ENCODE measurements around the gene ALPP.

ALPP gene

GRCh38 chr2:232345251-232345650 lies 33.3 kb upstream of the ALPP start:
- TF ChIP-seq, protein P1, sequence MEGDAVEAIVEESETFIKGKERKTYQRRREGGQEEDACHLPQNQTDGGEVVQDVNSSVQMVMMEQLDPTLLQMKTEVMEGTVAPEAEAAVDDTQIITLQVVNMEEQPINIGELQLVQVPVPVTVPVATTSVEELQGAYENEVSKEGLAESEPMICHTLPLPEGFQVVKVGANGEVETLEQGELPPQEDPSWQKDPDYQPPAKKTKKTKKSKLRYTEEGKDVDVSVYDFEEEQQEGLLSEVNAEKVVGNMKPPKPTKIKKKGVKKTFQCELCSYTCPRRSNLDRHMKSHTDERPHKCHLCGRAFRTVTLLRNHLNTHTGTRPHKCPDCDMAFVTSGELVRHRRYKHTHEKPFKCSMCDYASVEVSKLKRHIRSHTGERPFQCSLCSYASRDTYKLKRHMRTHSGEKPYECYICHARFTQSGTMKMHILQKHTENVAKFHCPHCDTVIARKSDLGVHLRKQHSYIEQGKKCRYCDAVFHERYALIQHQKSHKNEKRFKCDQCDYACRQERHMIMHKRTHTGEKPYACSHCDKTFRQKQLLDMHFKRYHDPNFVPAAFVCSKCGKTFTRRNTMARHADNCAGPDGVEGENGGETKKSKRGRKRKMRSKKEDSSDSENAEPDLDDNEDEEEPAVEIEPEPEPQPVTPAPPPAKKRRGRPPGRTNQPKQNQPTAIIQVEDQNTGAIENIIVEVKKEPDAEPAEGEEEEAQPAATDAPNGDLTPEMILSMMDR (IDR thresholded peaks at IDR 0.05; ENCODE audit: insufficient read depth, low read depth, low read length, missing control alignments) = no peak
- no peak overlapping the region for H3K4me3 ChIP-seq (ENCODE audit: low read depth, low read length)
- no peak for DNase-seq (ENCODE audit: low read depth)

GRCh38 chr2:232347369-232347768 lies 31.2 kb upstream of the ALPP start:
- no peak overlapping the region for H3K4me3 ChIP-seq (ENCODE audit: low read depth, low read length)
- no peak for DNase-seq (ENCODE audit: low read depth)
- TF ChIP-seq, protein P1 (IDR thresholded peaks at IDR 0.05; ENCODE audit: insufficient read depth, low read depth, low read length, missing control alignments) = no peak

DNA sequence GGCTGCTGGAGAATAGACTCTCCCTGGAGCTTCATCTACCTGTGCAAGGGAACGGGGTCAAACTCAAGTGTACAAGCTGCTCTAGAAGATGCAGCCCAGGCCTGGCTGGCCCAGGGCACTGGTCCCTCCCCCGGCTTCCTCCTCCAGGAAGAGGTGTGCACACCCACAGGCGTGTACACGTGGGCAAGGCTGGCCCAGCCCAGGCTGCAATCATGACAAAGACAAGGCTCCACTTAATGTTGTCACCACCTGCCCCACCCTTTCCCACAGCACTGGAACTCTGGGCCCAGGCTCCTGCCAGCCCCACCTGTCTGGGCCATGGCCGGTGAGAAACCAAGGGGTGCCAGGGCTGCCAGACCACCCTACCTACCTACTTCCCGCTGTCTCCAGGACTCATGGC lies 29.6 kb upstream of the ALPP start:
- no peak for DNase-seq (ENCODE audit: low read depth)
- no peak overlapping the region for H3K4me3 ChIP-seq (ENCODE audit: low read depth, low read length)
- TF ChIP-seq, protein P1 (IDR thresholded peaks at IDR 0.05; ENCODE audit: insufficient read depth, low read depth, low read length, missing control alignments) = no peak

DNA sequence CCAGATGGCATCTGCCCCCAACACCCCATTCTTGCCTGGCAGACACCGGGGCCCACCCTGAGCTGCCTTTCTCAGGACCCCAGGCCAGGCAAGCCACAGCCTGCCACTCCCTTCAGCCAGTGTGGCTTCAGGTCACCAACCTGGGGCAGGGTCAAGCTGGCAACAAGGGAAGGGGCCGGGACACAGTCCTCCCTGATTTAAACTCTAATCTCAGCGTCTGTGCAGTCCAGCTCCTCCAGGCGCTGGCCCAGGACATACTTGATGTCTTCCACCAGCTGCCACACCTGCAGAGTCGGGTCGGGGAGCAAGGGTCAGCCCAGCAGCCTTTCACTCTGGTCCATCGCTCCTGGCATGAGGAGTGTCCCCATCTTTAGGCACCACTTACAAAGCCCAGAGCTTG lies 29.0 kb upstream of the ALPP start:
- DNase-seq (ENCODE audit: low read depth) = no peak
- no peak overlapping the region for H3K4me3 ChIP-seq (ENCODE audit: low read depth, low read length)
- TF ChIP-seq, protein P1 (IDR thresholded peaks at IDR 0.05; ENCODE audit: insufficient read depth, low read depth, low read length, missing control alignments) = no peak

DNA sequence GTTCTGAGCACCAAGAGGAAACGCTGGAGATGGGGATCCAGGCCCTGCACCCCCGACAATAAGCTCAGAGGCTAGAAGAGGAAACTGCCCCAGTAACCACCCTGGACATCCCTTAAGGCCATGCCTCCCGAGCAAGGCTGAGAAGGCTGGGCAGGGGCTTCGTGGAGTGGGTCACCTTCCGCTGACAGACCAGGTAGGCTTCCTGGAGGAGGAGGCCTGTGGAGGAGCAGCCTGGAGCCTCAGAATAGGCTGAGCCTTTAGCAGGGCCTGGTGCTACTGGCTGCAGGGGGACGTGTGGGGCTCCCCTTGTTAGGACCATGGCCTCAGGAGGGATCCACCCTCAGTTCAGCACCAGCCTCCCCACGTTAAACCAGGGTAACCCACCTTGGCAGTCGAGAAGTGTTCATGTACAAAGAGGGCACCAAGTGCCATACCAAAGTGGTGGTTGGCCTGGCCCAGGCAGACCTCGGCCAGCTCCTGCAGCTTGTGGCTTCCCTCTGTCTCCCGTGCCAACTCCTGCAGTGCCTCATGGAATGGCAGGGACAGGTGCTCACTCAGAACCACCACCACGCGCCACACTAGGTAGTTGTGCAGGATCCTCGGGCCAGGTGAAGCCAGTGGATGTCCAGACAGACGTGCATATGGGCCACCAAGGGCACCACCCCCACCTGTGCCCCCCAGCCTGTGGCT lies 28.5 kb upstream of the ALPP start:
- TF ChIP-seq, protein P1 (IDR thresholded peaks at IDR 0.05; ENCODE audit: insufficient read depth, low read depth, low read length, missing control alignments) = no peak
- DNase-seq (ENCODE audit: low read depth) = no peak
- no peak overlapping the region for H3K4me3 ChIP-seq (ENCODE audit: low read depth, low read length)

GRCh38 chr2:232350804-232351685 lies 27.5 kb upstream of the ALPP start:
- no peak for DNase-seq (ENCODE audit: low read depth)
- H3K4me3 ChIP-seq (ENCODE audit: low read depth, low read length) = no peak overlapping the region
- TF ChIP-seq, protein P1 (IDR thresholded peaks at IDR 0.05; ENCODE audit: insufficient read depth, low read depth, low read length, missing control alignments) = no peak

Data from GM12865 (cell line).